ENCODE data around the gene DGKQ. TPM values are rescaled to one million over a fixed set of nuclear protein-coding genes. Genes with fewer than 3 reads are reported as not detected.

Gene DGKQ
- total and polyA plus RNA-seq, 11 donors = 2.6 to 7.3 (median 4.1) TPM

- no peak for DNase-seq
- no peak for ATAC-seq
- no peaks in the 10 kb centered on the region for H3K36me3 ChIP-seq
- peaks cover 36 to 83% (median 56%) of the 10 kb centered on the region in 9 donors for H3K27me3 ChIP-seq
- WGBS, 4 donors = 2 to 3% (median 2%) methylated on average over 54 to 75 of the region's 75 CpGs; no CpG with 5 or more reads in 1 of the 4 donors
- intact Hi-C loops (cut with DNase I) = no loop called here
- no peaks in the 10 kb centered on the region for H3K9me3 ChIP-seq
- H3K4me1 ChIP-seq = peaks cover 0 to 38% (median 10%) of the 10 kb centered on the region in 12 donors
- no peak overlapping the region for H3K27ac ChIP-seq
- H3K4me3 ChIP-seq = peak overlapping the region in 2 of 12 donors; percentile 6 to 20
- TF ChIP-seq, protein P1, sequence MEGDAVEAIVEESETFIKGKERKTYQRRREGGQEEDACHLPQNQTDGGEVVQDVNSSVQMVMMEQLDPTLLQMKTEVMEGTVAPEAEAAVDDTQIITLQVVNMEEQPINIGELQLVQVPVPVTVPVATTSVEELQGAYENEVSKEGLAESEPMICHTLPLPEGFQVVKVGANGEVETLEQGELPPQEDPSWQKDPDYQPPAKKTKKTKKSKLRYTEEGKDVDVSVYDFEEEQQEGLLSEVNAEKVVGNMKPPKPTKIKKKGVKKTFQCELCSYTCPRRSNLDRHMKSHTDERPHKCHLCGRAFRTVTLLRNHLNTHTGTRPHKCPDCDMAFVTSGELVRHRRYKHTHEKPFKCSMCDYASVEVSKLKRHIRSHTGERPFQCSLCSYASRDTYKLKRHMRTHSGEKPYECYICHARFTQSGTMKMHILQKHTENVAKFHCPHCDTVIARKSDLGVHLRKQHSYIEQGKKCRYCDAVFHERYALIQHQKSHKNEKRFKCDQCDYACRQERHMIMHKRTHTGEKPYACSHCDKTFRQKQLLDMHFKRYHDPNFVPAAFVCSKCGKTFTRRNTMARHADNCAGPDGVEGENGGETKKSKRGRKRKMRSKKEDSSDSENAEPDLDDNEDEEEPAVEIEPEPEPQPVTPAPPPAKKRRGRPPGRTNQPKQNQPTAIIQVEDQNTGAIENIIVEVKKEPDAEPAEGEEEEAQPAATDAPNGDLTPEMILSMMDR (IDR thresholded peaks at IDR 0.05) = no peak
- no peak for TF ChIP-seq POLR2A (IDR thresholded peaks at IDR 0.05)
Observed at GRCh38 chr4:1002631-1003251, 29.4 kb upstream of the DGKQ start.

DNA sequence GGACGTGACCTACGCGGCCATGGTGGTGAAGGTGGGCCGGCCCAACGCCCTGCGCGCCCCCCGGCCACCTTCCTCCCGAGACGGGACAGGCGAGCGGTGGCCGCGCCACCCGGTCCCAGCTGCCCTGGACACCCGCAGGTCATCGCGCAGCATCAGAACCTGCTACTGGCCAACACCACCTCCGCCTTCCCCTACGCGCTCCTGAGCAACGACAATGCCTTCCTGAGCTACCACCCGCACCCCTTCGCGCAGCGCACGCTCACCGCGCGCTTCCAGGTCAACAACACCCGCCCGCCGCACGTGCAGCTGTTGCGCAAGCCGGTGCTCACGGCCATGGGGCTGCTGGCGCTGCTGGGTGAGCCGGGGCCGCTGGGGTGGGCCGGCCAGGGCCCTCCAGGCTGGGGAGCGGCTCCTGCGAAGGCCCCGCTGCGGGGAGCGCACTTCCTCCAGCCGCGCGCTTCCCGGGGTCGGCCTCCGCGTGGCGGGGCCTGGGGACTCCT is 28.8 kb upstream of the DGKQ start:
- intact Hi-C loops (cut with DNase I) = no loop called here
- TF ChIP-seq, protein P1 (IDR thresholded peaks at IDR 0.05) = no peak
- no peak for TF ChIP-seq POLR2A (IDR thresholded peaks at IDR 0.05)
- peak overlapping the region in 4 of 12 donors; percentile 5 to 20 (median 7) for H3K4me3 ChIP-seq
- no peak overlapping the region for H3K27ac ChIP-seq
- WGBS, 4 donors = 1 to 4% (median 2%) methylated on average over 18 to 54 of the region's 54 CpGs
- ATAC-seq (peak in 1 of 4 donors; percentile 7), DNase-seq (peak in 1 of 5 donors; percentile 51)
- peaks cover 39 to 86% (median 61%) of the 10 kb centered on the region in 9 donors for H3K27me3 ChIP-seq
- no peaks in the 10 kb centered on the region for H3K9me3 ChIP-seq
- peaks cover 0 to 44% (median 14%) of the 10 kb centered on the region in 12 donors for H3K4me1 ChIP-seq
- no peaks in the 10 kb centered on the region for H3K36me3 ChIP-seq

- Histone ChIP-seq H3K27ac (no peak overlapping the region), H3K36me3 (no peaks in the 10 kb centered on the region), H3K4me3 (peak overlapping the region in 1 of 12 donors; percentile 6), H3K27me3 (peaks cover 42 to 86% (median 64%) of the 10 kb centered on the region in 9 donors), H3K4me1 (peaks cover 0 to 49% (median 17%) of the 10 kb centered on the region in 12 donors), H3K9me3 (no peaks in the 10 kb centered on the region)
- TF ChIP-seq POLR2A (IDR thresholded peaks at IDR 0.05) = no peak
- TF ChIP-seq, protein P1 (IDR thresholded peaks at IDR 0.05) = no peak
- ATAC-seq (no peak), DNase-seq (no peak)
- intact Hi-C loops (cut with DNase I) = no loop called here
- 17 to 42% (median 20%) methylated on average over 17 to 48 of the region's 48 CpGs for WGBS, 4 donors
Observed at GRCh38 chr4:1001561-1002130, 28.3 kb upstream of the DGKQ start.

GRCh38 chr4:1000686-1001260 is 27.4 kb upstream of the DGKQ start:
- no peak for TF ChIP-seq POLR2A (IDR thresholded peaks at IDR 0.05)
- TF ChIP-seq, protein P1 (IDR thresholded peaks at IDR 0.05) = no peak
- DNase-seq = no peak
- no peaks in the 10 kb centered on the region for H3K9me3 ChIP-seq
- intact Hi-C loops (cut with DNase I) = no loop called here
- peaks cover 0 to 49% (median 17%) of the 10 kb centered on the region in 12 donors for H3K4me1 ChIP-seq
- no peak overlapping the region for H3K27ac ChIP-seq
- ATAC-seq = no peak
- H3K27me3 ChIP-seq = peaks cover 42 to 86% (median 61%) of the 10 kb centered on the region in 9 donors
- no peaks in the 10 kb centered on the region for H3K36me3 ChIP-seq
- WGBS, 4 donors = 88 to 93% (median 91%) methylated on average over 1 to 15 of the region's 15 CpGs
- no peak overlapping the region for H3K4me3 ChIP-seq
